ENCODE results near the gene GABRB2. TPM values are rescaled to one million over a fixed set of nuclear protein-coding genes. Genes with fewer than 3 reads are reported as not detected.
A peak's percentile ranks its signal among the peaks of the same experiment; 100 is the strongest.

GABRB2 gene
- total RNA-seq, result not detected

DNA sequence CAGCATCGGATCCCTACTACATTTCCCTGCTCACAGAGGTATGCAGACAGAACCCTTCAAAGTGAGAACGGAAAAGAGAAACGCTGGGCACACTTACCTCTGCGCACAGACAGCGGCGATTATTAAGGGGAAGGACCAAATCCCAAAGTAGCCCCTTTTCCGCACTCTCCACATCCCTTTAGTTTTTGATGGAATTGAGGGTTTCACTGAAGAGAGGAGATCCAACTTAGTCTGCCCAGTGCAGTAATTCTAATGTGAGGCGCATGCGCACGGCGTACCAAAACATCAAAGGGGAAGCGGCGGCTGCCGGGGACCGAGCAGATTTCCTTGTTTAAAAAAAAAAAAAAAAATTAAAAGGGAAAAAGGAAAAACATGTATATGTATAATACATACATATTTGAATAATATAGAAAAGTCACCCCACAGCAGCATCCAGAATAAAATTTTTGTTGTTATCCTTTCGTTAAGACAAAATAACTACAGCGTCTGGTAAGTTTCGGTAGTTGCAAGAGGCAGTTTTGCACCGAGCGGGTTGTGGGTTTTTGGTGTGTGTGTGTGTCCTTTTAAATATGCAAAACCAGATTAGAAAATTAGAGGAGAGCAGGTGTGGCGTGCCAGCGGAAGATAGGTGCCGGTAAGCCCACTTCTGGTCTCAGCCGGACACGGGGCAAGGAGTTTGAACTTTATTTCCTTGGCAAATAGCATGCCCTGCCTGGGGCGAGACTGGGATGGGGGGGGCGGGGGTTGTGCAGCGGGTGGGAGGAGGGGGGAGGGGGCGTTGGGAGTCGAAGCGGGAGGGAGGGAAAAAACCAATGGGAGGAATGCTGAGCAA is at the start of gene GABRB2:
TSS of gene GABRB2 (minus strand) at position 256 of the 832 bp plus-strand sequence. CDS start at position 174, 82 bp downstream.
- peak within 1 kb of the TSS; percentile 73 for H3K4me3 Mint-ChIP-seq
- no peaks in the 10 kb centered on the region for H3K9me3 Mint-ChIP-seq (ENCODE audit: insufficient read depth)
- H3K27ac Mint-ChIP-seq, result no peak within 1 kb of the TSS
- DNase-seq, result peak; percentile 51
- H3K27me3 Mint-ChIP-seq (ENCODE audit: low read depth), result peaks cover 46% of the 10 kb centered on the region
- no peaks in the 10 kb centered on the region for H3K36me3 Mint-ChIP-seq (ENCODE audit: low read depth)
- ChIA-PET CTCF (no interaction called here), POLR2A (no interaction called here)
- peaks cover 13% of the 10 kb centered on the region for H3K4me1 Mint-ChIP-seq (ENCODE audit: low read depth)
- peak; percentile 56 for ATAC-seq

- DNase-seq, result no peak
- no peaks in the 10 kb centered on the region for H3K27me3 Mint-ChIP-seq (ENCODE audit: low read depth)
- no peak overlapping the region for H3K4me3 Mint-ChIP-seq
- no peak for ATAC-seq
- POLR2A ChIA-PET, result no interaction called here
- H3K36me3 Mint-ChIP-seq (ENCODE audit: low read depth), result no peaks in the 10 kb centered on the region
- H3K4me1 Mint-ChIP-seq (ENCODE audit: low read depth), result no peaks in the 10 kb centered on the region
- CTCF ChIA-PET, result no interaction called here
- peaks cover 8% of the 10 kb centered on the region for H3K9me3 Mint-ChIP-seq (ENCODE audit: insufficient read depth)
- H3K27ac Mint-ChIP-seq, result no peak overlapping the region
These were observed 39.3 kb upstream of the GABRB2 start for GRCh38 chr5:161585798-161586197.

DNA sequence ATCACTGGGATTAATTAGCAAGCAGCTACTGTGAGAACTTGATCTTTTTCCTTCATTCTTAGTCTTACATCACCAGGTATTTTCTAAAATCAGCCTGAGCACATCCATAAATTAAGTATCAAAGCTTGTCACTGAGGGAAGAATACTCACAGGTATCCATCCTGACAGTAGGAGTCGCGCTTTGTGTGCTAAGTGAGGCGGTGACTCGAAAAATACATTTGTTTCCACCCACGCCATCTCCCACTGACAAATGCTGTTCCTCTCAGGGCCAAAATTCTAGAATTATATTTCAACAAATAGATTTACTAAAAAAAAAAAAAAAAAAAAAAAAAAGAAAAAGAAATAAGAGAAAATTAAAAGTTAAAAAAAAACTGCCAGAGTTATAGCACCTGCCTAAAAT is 34.1 kb upstream of the GABRB2 start:
- ChIA-PET CTCF (no interaction called here), POLR2A (no interaction called here)
- H3K9me3 Mint-ChIP-seq (ENCODE audit: insufficient read depth), result no peaks in the 10 kb centered on the region
- ATAC-seq (no peak), DNase-seq (no peak)
- H3K27me3 Mint-ChIP-seq (ENCODE audit: low read depth), result no peaks in the 10 kb centered on the region
- H3K4me3 Mint-ChIP-seq, result no peak overlapping the region
- H3K27ac Mint-ChIP-seq, result no peak overlapping the region
- no peaks in the 10 kb centered on the region for H3K4me1 Mint-ChIP-seq (ENCODE audit: low read depth)
- no peaks in the 10 kb centered on the region for H3K36me3 Mint-ChIP-seq (ENCODE audit: low read depth)

DNA sequence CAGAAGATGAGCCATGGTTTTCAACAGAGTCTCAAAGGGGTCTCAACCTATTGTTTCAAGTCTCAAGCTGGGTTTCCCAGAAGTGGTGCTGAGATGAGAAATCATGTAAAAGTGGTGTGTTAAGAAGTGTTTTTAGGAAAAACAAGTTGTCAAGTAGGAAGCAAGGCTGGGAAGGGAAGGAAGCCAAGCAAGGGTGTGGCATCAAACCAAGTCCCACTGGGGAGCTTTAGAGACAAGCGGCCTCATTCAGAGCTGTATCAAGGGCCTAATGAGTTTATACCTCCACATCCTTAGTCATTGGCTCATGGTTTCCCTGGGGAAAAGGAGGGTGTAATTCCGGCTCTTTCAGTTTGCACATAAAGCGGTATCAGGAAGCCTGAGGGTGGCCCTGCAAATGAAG is 26.4 kb upstream of the GABRB2 start:
- Mint-ChIP-seq H3K36me3 (ENCODE audit: low read depth) (no peaks in the 10 kb centered on the region), H3K9me3 (ENCODE audit: insufficient read depth) (no peaks in the 10 kb centered on the region), H3K27me3 (ENCODE audit: low read depth) (no peaks in the 10 kb centered on the region), H3K4me3 (no peak overlapping the region), H3K27ac (no peak overlapping the region), H3K4me1 (ENCODE audit: low read depth) (no peaks in the 10 kb centered on the region)
- ChIA-PET CTCF (no interaction called here), POLR2A (no interaction called here)
- ATAC-seq (no peak), DNase-seq (no peak)

DNA sequence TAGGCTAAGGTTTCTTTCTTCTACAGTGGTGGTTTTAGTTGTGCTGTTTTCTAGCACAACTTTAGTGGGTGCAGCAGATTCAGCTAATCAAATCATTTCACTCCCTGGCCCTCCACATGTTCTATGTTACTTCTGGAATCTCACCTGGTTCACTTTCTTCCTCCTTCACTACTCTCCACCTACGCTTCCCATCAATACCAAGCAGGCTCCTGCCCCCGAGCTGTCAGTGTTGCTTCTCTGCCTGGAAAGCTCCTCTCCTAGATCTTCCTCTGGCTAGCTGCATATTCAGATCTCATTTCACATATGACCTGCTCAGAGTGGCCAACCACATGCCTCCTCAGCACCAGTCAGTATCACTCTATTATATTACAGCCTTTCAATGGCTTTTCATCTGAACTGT is 19.6 kb upstream of the GABRB2 start:
- Mint-ChIP-seq H3K27ac (no peak overlapping the region), H3K36me3 (ENCODE audit: low read depth) (no peaks in the 10 kb centered on the region), H3K27me3 (ENCODE audit: low read depth) (no peaks in the 10 kb centered on the region), H3K4me3 (no peak overlapping the region), H3K9me3 (ENCODE audit: insufficient read depth) (no peaks in the 10 kb centered on the region), H3K4me1 (ENCODE audit: low read depth) (no peaks in the 10 kb centered on the region)
- ATAC-seq, result no peak
- ChIA-PET CTCF (no interaction called here), POLR2A (no interaction called here)
- DNase-seq, result no peak

DNA sequence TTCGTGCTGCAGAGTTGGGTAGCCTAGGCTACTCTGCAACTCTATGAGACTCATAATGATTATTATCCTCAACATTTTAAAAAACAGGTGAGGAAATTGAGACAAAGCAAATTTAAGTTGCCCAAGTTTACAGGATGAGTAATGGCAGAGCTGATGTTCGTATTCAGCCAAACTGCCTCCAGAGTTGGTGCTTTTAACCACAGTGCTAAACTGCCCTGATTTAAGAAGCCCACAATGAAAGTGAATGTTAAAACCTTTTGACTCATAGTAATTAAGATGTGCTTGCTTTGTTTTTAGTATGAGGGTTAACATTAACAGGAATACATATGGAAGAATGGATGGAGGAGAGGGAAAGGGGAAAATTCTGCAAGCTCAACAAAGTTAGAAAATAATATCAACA is 15.9 kb upstream of the GABRB2 start:
- ChIA-PET POLR2A (no interaction called here), CTCF (no interaction called here)
- Mint-ChIP-seq H3K9me3 (ENCODE audit: insufficient read depth) (no peaks in the 10 kb centered on the region), H3K4me1 (ENCODE audit: low read depth) (no peaks in the 10 kb centered on the region), H3K27me3 (ENCODE audit: low read depth) (no peaks in the 10 kb centered on the region), H3K4me3 (no peak overlapping the region), H3K27ac (no peak overlapping the region), H3K36me3 (ENCODE audit: low read depth) (no peaks in the 10 kb centered on the region)
- ATAC-seq, result no peak
- no peak for DNase-seq

DNA sequence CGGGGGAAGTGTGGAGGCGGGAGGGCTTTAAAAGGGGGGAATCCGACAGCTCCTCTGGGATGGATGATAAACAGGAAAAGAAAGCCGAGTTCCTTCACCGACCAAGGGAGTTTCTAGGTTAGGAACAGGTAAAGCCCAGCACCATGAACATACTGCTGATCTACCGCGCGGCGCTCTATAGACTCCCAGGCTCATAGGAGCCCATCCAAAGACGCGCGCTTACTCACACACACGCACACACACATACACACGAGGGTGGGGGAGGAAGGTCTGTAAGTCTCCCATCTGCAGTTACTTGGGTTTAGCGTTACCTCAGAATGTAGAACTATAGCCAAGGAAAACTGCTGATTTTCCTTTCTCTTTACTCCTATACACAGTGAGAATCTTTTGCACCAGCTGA is 2.6 kb upstream of the GABRB2 start:
- POLR2A ChIA-PET, result no interaction called here
- CTCF ChIA-PET, result no interaction called here
- H3K36me3 Mint-ChIP-seq (ENCODE audit: low read depth), result no peaks in the 10 kb centered on the region
- H3K9me3 Mint-ChIP-seq (ENCODE audit: insufficient read depth), result no peaks in the 10 kb centered on the region
- ATAC-seq (no peak), DNase-seq (no peak)
- peaks cover 46% of the 10 kb centered on the region for H3K27me3 Mint-ChIP-seq (ENCODE audit: low read depth)
- H3K4me1 Mint-ChIP-seq (ENCODE audit: low read depth), result peaks cover 13% of the 10 kb centered on the region
- no peak overlapping the region for H3K27ac Mint-ChIP-seq
- H3K4me3 Mint-ChIP-seq, result no peak overlapping the region

- no peaks in the 10 kb centered on the region for H3K36me3 Mint-ChIP-seq (ENCODE audit: low read depth)
- peaks cover 13% of the 10 kb centered on the region for H3K4me1 Mint-ChIP-seq (ENCODE audit: low read depth)
- ChIA-PET POLR2A (no interaction called here), CTCF (no interaction called here)
- DNase-seq (no peak), ATAC-seq (no peak)
- H3K4me3 Mint-ChIP-seq, result no peak overlapping the region
- no peak overlapping the region for H3K27ac Mint-ChIP-seq
- no peaks in the 10 kb centered on the region for H3K9me3 Mint-ChIP-seq (ENCODE audit: insufficient read depth)
- peaks cover 46% of the 10 kb centered on the region for H3K27me3 Mint-ChIP-seq (ENCODE audit: low read depth)
These were observed 2.1 kb upstream of the GABRB2 start for GRCh38 chr5:161548487-161549094.

GRCh38 chr5:161547738-161548486 is 1.4 kb upstream of the GABRB2 start:
- DNase-seq (no peak), ATAC-seq (peak; percentile 30)
- Mint-ChIP-seq H3K4me1 (ENCODE audit: low read depth) (peaks cover 13% of the 10 kb centered on the region), H3K36me3 (ENCODE audit: low read depth) (no peaks in the 10 kb centered on the region), H3K27me3 (ENCODE audit: low read depth) (peaks cover 46% of the 10 kb centered on the region), H3K27ac (no peak overlapping the region), H3K4me3 (no peak overlapping the region), H3K9me3 (ENCODE audit: insufficient read depth) (no peaks in the 10 kb centered on the region)
- ChIA-PET CTCF (no interaction called here), POLR2A (no interaction called here)

DNA sequence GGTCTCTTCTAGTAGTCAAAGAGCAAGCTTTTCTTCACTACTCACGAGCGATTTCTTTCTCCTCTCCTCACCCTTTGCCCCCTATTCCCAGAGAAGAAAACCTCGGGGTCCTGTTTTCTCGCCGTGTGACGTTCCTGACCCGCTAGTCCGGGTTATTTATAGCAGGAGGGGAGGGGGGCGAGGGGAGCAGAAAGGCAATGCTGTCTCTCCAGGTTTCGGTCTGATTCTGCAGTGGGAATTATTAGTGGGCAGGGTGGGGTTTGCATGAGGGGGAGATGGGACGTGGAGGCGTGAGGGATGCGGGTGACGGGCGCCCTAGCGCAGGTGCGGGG is 847 bp upstream of the GABRB2 start:
- POLR2A ChIA-PET, result no interaction called here
- Mint-ChIP-seq H3K27me3 (ENCODE audit: low read depth) (peaks cover 46% of the 10 kb centered on the region), H3K27ac (no peak overlapping the region), H3K4me3 (no peak overlapping the region), H3K4me1 (ENCODE audit: low read depth) (peaks cover 13% of the 10 kb centered on the region), H3K36me3 (ENCODE audit: low read depth) (no peaks in the 10 kb centered on the region), H3K9me3 (ENCODE audit: insufficient read depth) (no peaks in the 10 kb centered on the region)
- no peak for DNase-seq
- CTCF ChIA-PET, result no interaction called here
- ATAC-seq, result no peak

DNA sequence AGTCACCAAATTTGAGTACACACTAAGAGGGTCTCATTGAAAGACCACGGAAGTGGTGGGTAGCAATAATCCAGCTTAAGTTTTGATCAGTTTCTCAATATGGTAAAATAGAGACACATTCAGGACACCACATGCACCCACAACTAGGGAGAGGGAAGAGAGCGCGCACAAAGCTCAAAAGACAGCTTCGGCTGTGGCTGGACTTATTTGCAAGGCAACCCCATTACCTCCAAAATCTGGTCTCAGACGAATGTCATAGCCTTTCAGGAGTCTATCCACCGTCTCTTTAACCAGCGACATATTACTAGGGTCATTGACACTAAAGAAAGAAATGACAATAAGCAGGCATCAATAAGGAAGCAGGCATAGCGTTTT is 443 bp downstream of the GABRB2 start:
- peaks cover 46% of the 10 kb centered on the region for H3K27me3 Mint-ChIP-seq (ENCODE audit: low read depth)
- ATAC-seq (peak; percentile 11), DNase-seq (no peak)
- H3K36me3 Mint-ChIP-seq (ENCODE audit: low read depth), result no peaks in the 10 kb centered on the region
- H3K4me3 Mint-ChIP-seq, result peak overlapping the region; percentile 73
- ChIA-PET POLR2A (interaction anchor here (0.6 kb wide), 1 partner anchor 26 kb away, joined by 3 read pairs; no protein-coding TSS in a partner anchor), CTCF (no interaction called here)
- H3K27ac Mint-ChIP-seq, result no peak overlapping the region
- H3K9me3 Mint-ChIP-seq (ENCODE audit: insufficient read depth), result no peaks in the 10 kb centered on the region
- H3K4me1 Mint-ChIP-seq (ENCODE audit: low read depth), result peaks cover 13% of the 10 kb centered on the region

DNA sequence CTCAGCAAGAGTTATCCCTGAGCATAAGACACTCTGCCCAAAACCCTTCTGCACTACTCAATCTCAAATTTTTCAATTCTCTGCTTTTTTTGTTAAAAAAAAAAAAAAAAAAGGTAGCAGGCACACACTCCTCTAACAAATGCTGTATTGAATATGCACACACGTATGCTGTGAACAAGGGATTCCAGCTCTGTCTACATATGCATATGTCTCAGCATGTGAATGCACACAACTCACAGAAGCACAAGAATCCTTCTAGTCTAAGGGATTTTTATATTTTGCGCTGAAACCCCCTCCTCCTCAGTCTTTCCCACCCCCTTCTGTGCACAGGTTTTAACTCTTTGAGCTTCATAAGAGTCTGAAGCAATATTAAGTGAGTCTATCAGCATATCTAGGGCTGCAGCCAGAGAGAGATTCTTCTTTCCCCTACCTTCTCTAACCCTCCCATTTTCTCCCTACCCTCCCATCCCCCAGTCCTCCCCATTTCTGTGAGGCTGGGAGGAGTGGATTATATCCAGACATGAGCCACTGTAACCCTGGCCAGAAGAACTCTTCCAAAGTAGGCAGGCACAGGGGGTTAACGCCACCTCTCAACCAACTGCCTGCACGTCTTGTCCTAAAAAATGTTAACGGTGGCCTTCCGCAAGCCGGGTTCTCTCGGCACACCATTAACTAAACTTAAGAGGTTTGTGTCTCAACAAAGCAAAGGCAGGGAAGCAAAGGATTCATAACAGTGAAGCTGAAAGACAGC is 1.0 kb downstream of the GABRB2 start:
- ATAC-seq (no peak), DNase-seq (no peak)
- H3K27ac Mint-ChIP-seq, result no peak overlapping the region
- H3K9me3 Mint-ChIP-seq (ENCODE audit: insufficient read depth), result no peaks in the 10 kb centered on the region
- H3K4me1 Mint-ChIP-seq (ENCODE audit: low read depth), result peaks cover 13% of the 10 kb centered on the region
- peaks cover 46% of the 10 kb centered on the region for H3K27me3 Mint-ChIP-seq (ENCODE audit: low read depth)
- no peaks in the 10 kb centered on the region for H3K36me3 Mint-ChIP-seq (ENCODE audit: low read depth)
- ChIA-PET POLR2A (interaction anchor here (0.6 kb wide), 1 partner anchor 26 kb away, joined by 3 read pairs; no protein-coding TSS in a partner anchor), CTCF (interaction anchor here (2.3 kb wide), 1 partner anchor 1801 kb away, joined by 6 read pairs; no protein-coding TSS in a partner anchor)
- H3K4me3 Mint-ChIP-seq, result peak overlapping the region; percentile 12
